Measurements from ENCODE around the gene SAMD4A.

Gene SAMD4A

DNA sequence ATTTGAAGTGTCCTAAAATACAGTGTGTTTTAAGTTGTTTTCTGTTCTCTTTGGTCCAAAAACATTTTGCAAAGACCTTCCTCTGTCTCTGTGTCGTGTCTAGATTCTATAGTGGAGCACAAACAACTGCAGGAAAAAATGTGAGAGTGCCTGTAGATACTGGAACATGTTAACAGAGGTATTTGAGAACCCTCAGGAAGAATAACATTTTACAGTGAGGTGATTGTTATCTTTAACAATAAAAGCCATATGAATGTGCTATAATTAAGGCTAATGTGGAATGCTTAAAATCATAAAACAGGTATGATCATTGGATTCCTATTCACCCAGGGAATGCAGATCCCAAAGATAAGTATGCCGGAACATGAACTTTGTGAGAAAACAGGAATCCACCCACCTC lies 98.0 kb downstream of the SAMD4A start:
- no peak for DNase-seq

DNA sequence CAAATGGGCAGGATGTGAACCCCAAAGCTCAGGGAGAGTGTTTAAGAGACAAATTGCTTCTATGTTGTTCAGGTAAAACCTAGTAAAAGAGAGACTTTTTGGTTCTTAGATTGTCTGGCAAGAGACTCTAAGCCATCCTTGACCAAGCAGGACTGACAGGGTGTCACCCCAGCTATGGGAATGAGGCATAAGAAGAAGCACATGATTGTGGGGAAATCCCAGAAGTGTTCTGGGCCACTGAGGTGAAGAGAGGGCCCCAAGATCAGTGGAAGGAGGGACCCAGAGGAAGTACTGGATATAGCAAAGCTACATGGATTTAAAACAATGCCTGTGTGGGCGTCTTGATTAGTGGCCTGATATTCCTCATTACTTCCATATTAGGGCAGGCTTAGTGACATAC lies 99.0 kb downstream of the SAMD4A start:
- no peak for DNase-seq

DNA sequence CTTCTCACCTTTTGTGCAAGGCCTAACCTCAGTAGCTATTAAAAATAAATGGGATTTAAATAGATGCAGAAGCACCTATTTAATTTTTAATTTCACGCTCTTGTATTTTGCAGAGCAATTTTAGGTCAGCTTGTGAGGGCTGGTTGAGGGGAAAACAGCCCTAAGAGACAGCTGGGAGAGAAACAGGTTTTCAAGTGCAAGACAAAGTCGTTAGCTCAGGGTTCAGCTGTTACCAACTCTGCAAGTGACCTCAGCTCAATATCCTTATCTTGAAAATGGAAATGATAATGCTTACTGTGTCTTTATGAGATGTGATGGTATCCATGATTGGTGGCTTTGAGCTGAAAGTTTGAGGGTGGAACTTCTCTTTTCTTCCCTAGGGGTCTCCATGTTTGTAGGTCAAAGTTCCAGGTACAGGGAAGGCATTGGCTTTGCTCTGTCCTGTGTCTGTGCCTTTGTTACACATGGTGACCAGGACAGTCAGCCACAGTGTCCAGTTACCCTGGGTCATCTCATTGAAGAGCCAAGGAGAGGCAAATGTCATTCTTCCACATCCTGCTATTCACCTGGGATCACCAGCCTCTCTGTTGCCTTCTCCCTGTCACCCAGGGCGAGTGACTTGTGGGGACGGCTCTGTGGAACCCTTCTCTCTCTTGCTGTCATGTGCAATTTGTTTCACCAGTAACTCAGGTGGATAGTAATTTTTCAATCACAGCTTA lies 100.3 kb downstream of the SAMD4A start:
- DNase-seq: no peak

DNA sequence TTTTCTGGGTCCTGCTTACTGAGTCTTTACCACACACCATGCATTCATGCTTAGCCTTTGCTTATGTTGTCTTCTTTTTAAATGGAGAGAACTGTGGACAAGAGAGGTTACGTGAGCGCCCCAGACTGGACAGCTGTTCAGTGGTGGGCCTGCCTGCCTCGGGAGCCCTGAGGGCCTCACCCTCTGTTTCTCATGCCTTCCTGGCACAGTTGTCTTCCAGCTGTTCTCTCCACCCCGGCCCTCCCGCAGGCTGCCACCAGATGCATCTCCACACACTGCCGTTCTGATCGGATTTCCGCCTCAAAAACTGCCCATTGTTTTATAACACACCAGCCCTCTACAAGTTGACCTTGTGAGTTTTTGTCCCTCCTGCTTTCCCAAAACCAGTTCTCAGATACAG lies 100.8 kb downstream of the SAMD4A start:
- no peak for DNase-seq

DNA sequence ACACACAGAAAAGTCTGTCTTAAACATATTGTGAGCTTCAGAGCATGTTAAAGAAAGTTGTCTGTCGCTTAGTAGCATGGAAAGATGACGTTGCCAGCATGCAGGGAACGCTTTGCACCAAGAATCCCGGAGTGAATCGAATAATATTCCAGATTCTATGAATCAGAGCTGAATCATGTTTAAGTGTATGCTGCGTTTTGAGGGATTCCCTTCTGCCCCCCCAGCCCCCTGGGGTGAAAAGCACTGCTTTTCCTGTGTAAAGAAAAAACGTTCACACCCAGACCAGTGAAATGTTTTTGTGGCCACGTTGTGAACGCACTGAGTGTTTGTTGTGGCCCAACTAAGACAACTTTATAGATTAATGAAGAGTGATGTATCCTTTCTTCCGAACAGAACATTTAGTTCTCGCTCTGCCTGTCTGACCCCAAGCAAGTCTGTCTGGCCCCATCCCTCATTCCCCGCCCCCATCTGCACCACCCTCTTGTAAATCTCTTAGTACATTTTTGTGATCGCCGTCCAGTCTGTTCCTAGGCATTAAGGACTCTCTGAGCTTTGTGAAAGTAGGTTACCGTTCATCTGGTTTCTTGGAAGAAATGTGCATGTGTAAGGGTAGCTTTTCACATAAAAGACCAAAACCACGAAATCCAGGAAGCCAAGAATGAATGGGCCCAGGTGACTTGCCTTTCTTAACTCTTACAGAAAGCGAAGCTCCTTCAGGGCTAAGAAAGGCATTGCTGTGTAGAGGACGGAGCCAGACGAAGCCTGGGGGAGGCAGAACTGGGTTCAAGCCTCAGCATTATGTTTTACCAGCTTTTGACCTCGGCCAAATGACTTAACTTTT lies 103.0 kb downstream of the SAMD4A start:
- no peak for DNase-seq

DNA sequence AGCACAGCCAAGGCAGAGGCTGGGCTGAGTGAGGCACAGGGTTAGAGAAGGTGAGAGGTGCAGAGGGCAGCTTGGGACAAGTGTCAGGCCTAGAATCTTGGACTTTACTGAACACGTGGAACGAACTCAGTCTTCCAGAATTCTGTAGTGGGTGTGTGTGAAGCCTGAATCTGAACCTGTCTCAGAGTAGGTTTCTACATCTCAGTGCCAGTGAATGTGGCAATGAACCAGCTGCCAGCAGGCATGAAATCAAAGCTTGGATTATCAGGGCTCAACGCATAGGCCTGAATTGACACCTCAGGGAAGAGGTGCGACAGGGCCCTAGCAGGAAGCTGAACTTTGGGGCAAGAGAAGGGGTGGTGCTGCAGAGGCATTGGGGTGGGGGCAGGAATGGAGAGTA lies 104.6 kb downstream of the SAMD4A start:
- no peak for DNase-seq

DNA sequence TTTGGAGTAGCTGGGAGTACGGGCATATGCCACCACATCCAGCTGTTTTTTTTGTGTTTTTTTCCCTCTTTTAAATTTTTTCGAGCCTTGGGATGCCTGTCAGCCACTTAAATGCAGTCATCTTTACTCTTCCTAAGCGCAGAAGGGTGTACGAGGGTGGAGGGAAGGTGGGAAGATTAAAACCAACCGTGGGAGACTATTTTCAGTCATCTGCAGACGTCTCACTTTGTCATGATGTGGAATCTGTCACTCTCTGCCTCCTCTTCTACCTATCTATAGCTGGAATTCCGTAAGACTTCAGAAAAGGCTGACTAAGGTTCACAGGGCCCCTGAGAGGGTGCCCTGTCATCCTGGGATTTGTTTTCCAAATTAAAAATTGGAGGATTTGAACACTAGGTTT lies 105.3 kb downstream of the SAMD4A start:
- no peak for DNase-seq

DNA sequence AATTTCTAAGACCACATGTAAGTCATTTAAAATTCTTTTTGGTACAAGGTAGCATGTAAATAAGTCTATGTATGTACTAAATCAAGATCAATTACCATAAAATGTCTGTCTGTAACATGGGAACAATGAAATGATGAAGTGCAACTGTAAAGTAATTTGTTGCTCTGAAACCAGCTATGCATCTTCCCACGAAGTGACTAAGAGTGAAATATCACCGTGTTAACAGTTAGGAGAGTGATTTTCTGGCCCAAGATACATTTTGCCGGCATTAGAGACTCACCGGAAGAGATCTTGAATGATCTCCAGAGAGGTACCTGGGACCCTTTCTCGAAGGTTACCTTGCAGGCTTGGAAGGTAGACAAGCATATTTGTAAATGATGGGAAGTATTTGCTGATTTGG lies 105.8 kb downstream of the SAMD4A start:
- DNase-seq: no peak

DNA sequence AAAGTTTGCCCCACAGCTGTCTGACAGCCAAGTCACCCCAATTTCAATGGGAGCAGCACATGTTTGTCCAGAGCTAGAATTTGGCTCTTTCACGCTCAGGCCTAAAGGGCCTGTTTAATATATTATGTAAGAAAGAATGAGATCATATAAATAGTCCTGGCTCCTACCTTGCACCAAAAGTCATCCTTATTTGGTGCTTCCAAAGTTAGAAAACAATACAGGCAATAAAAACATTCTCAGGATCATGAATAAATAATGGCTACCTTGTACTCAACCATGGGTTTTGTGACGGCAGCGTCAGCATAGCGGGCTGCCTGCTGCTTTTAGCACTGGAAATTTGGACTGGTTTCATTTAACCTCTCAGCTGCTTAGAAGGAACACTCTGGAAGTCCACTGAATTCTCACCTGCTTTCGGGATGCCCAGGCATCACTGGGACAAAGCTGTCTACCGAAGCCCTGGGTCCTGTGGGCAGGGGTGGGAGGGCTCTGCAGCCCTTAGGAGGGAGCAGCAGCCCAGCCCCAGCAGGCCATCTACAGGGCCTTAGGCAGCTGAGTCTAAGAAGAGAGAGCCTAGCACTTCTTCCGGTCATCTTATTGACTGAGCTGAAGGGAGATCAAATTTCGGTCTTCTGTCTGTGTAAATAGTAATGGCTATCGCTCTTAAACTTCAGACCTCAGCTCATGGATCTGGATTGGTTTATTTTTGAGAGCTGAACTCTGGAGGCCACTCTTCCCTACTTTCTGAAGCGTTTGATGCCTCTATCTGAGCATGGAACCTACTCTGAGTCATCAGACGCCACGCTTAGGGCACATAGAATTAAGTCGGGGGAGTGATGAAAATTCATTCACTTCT lies 106.5 kb downstream of the SAMD4A start:
- no peak for DNase-seq

DNA sequence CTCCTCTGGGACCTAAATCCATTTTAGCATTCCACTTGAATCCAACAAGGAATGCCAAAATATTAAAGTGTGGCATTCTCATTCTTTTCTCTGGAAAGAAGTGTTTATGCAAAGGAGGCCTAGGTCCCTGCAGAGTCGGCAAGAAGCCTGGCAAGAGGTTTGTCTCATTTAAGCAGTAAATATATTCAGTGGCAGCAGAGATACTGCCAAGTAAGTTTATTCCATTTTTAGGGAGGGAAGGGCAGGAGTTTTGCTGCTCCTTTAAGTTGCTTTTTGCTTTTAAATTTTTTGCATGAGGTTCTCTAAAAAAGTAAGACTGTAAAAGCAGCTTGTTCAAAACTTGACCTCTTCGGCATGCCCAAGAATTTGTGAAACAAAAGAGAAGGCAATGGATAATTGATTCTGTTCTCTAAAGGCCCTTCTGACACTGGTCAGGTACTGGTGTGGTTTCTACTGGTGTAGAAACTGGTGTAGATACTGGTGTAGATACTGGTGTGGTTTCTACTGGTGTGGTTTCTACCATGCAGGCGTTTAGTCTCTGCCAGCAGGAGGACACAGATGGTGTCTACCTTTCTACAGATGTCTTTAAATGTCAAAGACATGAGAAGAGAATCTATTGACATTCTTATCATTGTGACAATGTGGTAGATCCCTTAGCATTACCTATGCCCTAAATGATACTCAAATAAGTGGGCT lies 107.3 kb downstream of the SAMD4A start:
- DNase-seq: no peak

DNA sequence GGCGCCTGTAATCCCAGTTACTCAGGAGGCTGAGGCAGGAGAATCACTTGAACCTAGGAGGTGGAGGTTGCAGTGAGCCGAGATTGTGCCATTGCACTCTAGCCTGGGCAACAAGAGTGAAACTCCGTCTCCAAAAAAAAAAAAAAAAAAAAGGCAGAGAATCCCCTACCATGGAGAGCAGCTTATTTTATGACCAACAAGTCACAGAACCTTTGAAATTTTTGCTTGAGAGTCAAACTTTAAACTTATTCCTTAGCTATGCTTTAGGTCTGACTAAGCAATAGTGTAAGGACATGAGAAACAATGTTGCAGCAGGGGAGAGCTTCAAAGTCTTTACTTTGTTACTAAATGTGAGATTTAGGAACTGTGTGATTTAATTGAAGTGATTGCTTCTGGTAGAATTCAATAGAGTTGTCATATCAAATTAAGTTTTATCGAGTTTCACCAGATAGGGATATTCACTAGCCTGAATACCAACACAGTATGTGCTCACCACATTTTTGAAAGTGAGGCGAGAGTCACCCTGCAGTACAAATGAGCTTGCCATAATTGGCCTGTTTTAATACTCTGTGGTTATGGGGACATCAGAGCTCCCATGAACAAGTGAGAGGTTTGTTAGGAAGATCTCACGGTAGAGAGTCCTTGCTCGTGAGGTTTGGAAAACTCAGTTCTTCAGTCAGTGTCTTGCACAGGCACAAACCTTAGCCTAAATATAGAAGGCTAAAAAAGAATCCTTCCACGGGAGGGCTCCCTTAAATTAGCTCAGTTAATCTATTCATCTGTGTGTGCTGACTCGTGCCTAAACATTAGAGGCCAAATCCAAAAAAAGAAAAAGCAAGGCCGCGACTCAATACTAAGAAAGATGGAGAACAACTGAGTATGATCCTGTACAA lies 108.6 kb downstream of the SAMD4A start:
- no peak for DNase-seq

DNA sequence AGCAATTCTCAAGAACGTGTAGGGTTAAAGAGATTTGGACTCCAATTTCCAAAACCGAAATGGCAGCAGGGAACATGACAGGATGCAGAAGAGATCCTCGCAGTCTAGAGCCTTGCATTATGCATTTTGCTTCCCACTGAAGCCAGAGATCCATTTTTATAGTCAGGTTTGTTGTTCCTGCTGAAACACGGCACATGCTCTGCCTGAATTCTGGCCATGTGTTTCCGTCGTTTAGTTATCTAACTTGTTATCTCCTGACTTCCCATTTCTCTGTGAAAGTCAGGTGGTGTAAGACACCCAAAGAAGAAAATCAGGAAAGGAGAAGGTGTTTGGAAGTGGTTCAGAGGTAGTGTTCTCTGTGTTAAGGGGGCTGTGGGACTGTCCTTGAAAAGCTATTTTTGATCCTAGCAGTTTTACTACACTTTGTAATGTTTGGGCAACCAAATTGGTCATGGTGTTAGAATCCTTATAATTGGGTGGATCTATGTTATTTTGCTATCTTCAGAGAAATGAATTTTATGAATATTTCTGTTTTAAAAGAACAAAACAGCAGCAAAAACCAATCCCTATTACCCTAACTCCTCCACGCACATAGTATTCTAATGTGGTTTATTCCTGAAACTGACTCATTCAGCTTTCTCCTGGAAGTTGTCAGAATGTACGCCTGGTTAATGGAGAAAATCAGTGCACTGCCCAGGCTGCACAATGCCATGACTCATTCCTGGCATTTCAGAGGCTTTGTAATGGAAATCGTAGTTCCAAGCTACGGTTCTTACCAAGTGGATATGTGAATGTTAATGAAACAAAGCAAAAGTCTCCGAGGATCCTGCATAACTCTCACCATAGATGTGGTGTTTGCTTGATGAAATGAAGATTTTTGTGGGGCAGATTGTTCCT lies 110.1 kb downstream of the SAMD4A start:
- DNase-seq: no peak

DNA sequence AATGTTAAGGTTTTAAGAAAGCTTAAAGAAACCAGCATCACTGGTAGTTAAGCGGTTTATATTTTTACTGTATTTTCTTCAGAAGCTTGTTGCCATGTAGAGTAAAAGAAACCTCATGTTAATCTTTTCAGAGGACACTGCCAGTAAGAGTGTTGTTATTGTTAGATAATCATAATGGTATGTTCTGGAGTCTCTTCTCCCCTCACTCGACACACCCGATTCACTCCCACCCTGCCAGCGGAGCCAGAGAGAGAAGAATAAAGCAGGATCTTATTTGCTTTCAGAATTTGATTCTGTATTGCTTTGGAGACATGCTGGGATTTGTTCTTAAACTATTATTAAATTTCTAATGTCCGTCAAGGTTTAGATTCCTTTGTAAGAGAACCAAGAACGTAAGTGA lies 113.7 kb downstream of the SAMD4A start:
- no peak for DNase-seq

DNA sequence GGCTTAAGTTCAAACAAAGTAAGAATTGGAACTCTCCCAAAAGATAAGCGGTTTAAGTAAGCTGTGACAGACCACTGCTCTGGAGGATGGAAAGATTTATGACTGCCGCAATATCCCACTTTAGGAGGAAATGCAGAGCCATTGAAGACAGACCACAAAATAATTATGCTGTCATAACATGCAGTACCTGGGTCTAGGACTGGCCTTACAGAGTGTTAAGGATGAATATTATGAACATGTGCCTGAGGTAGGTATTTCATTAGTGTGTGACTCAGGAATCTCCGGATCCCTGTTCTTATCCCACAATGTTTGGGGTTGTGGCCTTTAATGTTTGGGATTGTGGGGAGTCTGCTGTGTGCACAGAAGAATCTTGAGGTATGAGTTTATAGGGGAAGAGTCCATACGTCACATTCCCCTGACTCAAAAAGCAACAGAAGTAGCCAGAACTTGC lies 114.9 kb downstream of the SAMD4A start:
- DNase-seq: no peak

DNA sequence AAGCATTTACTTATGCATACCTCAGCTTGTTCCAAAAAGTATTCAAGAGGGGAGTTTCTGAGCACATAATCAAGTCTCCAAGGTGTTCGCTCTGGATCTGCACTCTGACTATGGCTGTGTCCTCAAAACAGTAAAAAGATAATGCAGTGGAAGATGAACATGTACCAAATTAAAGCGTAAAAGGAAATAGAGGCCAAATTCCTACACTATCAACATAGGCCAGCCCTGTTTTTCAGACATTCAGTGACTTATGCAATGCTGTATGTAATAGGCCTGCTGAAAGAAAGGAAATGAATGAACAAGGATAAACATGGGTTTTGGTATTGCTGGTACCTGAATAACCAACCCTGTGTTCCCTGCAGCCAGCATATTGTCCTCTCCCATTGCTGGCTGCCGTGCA lies 115.7 kb downstream of the SAMD4A start:
- no peak for DNase-seq

DNA sequence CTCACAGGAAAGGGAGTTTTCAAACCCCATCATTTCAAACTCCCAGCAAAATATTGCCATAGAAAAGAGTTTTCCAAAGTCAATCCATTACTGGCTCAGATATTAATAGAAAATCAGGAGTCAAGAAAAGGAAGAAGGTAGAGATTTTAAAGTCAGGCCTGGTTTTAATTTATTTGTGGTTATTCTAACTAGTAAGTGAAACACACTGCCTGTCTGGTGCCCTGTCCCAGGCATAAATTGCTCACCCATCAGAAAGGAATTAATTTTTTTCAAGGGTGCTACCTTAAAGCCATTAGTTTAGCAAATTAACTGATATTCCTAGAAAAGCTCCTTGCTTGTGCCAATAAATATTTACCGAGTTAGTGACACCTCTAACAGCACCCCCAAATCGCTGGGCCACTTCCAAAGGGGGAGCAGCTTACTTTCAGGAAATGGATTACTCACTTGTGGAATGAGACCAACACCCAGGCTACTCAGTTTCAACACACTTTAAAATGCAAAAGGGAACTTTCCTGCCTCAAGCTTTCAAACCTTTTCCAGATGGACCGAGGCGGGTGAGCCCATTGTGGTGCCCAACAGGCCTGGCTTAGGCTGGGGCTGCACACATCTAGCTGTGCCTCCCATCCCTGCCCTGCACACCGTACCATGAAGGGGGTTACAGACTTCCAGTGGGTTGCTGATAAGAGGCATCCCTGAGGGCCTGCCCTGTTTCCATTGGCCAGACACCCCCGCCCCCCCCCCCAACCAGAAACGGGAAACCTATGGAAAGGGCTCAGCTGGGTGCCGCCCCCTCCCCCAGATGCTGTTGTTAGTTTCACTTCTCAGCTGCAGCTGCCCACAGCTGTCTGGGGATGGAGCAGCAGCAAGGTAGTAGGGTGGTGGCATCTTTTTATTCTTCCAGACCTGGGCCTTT lies 117.2 kb downstream of the SAMD4A start:
- DNase-seq: no peak

DNA sequence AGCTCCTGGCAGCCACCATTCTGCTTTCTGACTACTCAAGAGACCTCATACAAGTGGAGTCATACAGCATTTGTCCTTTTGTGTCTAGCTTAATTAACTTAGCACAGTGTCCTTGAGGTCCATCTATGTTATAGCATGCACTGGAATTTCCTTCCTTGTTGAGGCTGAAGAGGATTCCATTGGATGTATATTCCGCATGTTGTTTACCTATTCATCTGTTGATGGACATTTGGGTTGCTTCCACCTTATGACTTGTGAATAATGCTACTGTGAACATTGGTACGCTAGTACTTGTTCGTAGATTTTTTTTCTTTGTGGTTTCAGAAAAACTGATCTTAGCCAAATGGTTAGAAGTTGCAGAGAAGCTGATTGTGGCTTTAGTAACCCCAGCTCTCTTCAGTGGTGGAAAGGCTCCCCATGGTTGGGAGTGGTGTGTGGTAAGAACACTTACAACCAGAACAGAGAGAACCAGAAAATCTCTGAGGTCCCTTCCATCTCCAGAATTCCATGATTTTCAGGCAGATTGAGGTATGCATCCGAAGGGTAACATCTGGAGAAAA lies 118.4 kb downstream of the SAMD4A start:
- no peak for DNase-seq

DNA sequence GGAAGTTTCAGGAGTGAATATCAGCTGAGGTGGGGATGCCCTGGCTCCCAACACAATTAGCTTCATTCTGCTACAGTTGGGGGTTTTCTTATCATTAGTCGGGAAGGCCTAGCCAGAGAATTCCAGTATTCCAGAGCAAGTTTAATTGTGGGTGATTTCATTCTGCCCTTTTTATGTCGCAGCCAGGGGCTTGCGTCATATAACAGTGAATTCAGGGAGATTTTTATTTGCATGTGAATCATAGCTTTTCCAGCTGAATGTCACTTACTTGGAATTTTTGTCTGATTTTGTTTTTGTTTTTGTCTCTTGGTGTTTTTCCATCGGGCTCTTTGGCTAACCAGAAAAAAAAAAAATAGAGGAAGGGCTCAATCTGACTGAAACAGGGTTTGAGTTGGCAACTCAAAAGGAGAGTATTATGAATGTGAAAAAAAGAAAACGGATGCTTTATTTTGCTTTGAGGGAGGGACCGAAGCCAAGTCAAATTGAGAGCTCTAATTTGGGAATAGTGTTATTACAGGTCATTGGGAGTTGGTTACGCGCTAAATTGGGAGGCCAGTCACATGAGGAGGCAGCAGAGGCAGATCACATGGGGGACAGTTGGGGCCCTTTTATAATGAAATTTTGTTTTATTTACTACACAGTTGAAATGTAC lies 119.4 kb downstream of the SAMD4A start:
- DNase-seq: no peak
